GM21515 (cell line): ENCODE measurements around the gene IRF7.

ENCODE experiments used
- ATAC-seq: cut with Tn5 transposase; IDR thresholded peaks from one replicate; pipeline ENCODE4 v1.9.1; 2021; ENCODE audit not compliant: unreplicated experiment

The IRF7 gene

DNA sequence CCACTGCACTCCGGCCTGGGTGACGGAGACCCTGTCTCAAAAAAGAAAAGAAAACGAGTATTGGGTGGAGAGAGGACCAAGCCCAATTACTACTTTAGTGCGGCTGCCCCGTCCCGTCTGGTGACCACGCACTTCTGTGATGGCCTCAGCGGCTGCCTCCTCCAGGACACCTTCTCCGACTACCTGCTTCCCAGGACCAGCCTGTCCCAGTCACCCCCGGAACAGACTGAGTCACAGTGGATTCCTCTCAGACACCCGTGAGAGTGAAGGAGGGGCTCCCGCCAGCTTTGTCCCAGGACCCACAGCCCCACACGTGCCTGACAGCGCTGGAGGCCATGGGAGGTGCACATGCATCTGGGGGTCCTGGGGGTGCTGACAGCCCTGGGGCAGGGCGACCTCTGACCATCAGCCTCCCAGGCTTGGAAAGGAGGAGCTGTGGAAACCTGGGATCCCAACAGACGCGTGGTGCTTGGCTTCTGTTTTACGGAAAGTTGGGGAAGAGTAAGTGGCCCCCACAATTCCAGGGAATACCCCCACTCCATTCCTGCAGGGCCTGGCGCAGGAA, 26.1 kb upstream of the IRF7 start:
- ATAC-seq: no peak

DNA sequence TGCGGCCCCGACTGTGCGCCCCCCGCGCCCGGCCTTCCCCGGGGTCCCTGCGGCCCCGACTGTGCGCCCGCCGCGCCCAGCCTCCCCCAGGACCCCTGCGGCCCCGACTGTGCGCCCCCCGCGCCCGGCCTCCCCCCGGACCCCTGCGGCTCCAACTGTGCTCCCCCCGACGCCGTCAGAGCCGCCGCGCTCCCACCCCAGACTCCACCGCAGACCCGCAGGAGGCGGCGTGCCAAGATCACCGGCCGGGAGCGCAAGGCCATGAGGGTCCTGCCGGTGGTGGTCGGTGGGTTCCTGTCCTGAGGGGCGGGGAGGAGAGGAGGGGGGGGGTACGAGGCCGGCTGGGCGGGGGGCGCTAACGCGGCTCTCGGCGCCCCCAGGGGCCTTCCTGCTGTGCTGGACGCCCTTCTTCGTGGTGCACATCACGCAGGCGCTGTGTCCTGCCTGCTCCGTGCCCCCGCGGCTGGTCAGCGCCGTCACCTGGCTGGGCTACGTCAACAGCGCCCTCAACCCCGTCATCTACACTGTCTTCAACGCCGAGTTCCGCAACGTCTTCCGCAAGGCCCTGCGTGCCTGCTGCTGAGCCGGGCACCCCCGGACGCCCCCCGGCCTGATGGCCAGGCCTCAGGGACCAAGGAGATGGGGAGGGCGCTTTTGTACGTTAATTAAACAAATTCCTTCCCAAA, 24.4 kb upstream of the IRF7 start:
- ATAC-seq: no peak

DNA sequence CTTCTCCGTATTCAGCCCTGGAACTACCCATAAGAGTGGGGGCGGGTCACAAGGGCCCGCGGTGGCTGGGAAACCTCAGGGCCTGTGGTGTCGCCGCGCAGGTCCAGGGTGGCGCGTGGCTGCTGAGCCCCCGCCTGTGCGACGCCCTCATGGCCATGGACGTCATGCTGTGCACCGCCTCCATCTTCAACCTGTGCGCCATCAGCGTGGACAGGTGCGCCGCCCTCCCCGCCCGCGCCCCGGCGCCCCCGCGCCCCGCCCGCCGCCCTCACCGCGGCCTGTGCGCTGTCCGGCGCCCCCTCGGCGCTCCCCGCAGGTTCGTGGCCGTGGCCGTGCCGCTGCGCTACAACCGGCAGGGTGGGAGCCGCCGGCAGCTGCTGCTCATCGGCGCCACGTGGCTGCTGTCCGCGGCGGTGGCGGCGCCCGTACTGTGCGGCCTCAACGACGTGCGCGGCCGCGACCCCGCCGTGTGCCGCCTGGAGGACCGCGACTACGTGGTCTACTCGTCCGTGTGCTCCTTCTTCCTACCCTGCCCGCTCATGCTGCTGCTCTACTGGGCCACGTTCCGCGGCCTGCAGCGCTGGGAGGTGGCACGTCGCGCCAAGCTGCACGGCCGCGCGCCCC, 23.7 kb upstream of the IRF7 start:
- ATAC-seq: no peak

DNA sequence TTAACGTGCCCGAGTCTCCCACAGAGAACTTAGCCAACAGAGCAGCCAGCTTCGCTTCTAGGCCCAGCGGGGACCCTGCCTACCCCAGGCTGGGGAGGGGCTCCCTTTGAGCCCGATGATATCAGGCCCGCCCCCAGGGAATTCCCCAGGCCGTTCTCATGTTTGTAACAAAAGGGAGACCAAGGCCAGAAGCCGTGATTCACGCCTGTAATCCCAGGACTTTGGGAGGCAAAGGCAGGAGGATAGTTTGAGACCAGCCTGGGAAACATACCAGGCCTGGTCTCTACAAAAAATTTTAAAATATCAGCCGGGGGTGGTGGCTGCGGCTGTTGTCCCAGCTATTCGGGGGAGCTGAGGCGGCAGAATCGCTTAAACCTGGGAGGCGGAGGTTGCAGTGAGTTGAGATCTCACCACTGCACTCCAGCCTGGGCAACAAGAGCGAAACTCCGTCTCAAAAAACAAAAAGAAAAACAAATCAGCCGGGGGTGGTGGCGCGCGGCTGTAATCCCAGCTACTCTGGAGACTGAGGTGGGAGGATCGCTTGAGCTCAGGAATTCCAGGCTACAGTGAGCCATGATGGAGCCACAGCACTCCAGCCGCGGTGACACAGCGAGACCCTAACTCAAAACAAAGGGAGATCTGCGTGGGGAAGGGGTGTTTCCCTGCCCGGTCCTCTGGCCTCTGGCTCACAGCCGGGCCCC, 23.0 kb upstream of the IRF7 start:
- no peak for ATAC-seq

DNA sequence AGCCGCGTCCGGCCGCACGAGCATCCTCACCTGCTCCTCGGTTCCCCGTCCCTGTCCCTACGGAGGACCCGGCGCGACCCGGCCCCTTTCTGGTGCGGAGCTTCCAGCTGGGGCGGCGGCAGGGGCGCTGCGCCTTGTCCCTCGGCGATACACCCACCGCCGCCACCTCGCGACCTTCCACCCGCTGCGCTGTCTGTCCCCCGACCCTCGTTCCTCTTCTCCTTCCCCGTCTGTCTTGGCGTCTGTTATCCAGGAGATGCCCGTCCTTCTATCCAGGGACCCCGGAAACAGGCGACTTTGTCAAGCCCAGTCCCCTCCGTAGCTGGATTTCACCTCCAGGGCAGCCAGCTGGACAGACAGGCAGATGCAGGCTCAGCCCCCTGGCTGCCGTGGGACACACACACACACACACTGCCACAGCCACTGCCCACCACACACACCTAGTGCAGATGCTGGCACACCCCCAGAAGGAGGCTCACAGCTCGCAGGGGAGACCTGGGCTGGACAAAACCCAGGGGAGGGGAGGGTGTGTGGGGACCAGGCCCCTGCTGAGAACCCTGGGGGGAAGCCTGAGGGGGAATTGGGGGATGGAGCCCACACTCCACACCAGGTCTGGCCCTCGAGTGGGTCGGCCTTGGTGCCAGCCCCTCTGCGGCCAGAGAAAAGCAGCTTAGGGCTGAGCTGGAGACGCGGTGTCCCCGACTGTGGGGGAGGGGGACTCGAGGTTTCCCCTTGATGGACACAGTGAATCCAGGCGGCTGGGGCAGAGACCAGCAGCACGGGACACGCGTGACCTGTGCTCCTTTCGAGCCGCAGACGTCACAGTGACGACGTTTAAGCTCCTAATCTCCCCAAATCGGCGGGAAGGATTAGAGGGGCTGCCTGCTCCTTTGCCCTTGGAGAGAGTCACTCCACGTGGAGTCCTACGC, 22.1 kb upstream of the IRF7 start:
- ATAC-seq: no peak

DNA sequence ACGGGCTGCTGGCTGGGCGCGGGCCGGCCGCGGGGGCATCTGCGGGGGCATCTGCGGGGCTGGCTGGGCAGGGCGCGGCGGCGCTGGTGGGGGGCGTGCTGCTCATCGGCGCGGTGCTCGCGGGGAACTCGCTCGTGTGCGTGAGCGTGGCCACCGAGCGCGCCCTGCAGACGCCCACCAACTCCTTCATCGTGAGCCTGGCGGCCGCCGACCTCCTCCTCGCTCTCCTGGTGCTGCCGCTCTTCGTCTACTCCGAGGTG, 21.5 kb upstream of the IRF7 start:
- ATAC-seq: no peak

DNA sequence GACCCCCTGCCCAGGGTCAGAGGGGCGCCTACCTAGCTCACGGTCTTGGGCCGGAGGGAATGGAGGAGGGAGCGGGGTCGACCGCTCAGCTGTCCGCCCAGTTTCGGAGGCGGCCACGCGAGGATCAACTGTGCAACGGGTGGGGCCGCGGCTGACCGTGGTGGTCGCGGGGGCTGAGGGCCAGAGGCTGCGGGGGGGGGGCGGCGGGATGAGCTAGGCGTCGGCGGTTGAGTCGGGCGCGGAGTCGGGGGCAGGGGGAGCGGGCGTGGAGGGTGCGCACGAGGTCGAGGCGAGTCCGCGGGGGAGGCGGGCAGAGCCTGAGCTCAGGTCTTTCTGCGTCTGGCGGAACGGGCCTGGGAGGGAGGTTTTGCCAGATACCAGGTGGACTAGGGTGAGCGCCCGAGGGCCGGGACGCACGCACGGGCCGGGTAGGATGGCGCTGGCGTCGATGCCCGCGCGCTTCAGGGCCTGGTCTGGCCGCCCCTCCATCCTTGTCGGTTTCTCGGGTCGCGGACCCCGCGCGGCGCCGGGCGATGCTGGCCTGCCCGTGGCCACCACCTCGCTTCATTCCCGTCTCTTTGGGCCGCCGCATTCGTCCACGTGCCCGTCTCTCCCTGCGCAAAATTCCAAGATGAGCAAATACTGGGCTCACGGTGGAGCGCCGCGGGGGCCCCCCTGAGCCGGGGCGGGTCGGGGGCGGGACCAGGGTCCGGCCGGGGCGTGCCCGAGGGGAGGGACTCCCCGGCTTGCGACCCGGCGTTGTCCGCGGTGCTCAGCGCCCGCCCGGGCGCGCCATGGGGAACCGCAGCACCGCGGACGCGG, 21.0 kb upstream of the IRF7 start, which contains the start of gene DRD4:
Gene DRD4 (plus strand): TSS at position 759 of the 822 bp plus-strand sequence. CDS start 36 bp downstream, at position 795.
- ATAC-seq: no peak

DNA sequence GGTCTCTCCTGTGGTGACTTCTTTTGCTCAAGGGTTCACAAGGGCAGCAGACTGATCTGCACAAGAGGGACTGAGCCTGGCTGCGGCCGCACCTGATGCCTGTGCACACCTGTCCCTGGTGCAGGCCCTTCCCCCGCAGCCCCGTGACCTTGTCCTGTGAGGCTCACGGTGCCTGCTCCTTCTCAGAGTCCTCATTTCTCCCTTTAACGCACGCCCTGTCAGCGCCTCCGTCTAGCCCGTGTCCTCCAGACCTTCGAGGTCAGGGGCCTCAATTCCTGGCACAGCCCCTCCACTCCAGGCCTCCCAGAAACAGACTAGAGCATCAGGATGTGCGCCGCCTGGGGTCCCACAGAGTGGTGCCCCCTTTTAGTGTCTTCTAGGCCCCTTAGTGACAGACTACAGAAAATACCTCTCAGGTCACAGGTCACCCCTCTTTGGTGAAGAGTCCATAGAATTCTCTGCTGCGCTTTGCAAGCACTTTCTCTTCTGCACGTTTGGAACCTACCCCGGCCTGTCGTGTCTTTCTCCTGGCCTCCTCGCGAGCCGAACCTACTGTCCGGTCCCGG, 20.3 kb upstream of the IRF7 start:
- no peak for ATAC-seq

DNA sequence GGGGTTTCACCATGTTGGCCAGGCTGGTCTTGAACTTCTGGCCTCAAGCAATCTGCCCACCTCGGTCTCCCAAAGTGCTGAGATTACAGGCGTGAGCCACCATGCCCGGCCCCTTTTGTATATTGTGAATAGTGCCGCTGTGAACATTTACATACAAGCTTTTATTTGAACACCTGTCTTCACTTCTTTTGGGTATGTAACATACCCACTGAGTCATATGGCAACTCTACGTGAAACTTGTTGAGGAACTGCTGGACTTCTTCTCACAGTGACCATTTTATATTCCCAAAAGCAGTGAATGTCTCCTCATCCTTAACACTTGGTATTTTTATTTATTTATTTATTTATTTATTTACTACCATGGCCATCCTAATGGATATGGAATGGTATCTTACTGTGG, 15.1 kb upstream of the IRF7 start:
- no peak for ATAC-seq

DNA sequence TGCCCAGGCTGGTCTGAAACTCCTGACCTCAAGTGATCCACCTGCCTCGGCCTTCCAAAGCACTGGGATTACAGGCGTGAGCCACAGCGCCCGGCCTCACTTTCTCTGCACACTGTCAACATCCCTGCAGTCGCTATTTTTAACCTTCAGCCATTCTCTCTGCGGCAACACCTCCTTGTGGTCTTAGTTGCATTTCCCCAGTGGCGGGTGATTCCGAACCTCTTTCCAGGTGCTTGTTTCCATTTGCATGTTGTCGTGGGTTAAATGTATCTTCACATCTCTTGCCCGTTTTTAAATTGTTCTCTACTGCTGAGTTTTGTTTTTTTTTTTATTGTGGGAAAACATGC, 13.5 kb upstream of the IRF7 start:
- no peak for ATAC-seq

DNA sequence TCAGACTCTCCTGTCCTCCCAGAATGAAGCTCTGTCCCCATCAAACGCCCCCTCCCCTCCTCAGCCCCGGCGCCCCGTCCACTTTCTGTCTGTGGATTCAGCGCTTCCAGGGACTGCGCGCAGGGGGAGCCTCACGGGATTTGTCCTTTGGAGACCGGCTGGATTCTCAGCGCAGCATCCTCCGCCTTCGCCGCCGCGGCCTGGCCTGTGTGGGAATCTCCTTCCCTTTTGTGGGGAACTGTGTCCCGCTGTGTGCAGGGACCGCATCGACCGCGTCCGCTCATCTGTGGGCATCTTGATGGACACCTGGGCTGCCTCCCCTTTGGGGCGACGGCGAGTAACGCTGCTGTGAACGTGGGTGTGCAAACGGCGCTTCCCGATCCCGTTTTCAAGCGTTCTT, 12.3 kb upstream of the IRF7 start:
- ATAC-seq: no peak

DNA sequence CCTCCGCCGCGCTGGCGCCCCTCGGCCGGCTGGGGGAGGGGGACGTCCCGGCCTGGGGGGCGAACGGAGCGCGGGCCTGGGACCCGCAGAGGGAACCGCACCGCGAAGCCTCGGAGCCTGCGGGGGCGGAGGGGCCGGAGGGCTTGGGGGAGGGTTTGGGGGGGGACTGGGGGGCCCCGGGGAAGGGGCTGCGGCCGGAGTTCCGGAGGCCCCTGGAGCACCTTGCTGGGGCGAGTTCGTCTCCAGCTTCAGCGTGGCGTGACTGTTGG, 11.5 kb upstream of the IRF7 start:
- no peak for ATAC-seq

DNA sequence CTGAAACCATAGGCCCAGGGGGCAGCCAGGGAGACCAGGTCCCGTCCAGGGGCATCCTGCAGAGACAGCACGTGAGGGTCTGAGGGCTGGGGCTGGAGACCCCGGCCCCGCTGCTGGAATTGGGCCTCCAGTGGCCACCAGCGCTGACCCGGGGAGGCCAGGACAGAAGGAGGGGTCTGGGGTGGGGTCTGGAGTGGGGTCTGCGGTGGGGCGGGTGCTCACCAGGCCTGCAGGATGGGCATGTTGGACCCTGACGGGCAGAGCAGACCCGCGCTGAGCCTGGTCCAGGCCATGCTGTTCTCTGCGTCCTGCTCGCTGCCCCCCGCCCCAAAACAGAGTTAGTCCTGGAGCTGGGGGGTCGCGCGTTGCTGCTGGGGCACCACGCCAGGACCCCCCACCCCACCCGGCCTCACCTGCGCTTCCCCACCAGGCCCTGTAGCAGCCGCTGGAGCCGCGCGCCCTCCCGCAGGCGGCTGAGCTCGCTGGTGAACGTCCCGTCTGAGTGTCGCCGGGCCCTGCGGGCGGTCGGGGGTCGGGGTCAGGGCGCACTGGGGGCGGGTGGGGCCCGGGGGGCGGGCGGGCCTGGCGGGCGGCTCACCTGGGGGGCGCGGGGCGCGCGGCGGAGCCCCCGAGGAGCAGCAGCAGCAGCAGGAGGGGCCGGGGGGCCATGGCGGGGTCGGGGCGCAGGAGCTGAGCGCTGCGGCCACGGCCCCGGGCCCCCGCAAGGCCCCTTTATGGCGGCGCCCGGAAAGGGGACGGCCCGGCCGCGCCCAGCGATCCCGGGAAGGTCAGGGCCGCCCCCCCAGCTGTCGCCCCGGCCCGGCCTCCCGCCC, 10.9 kb upstream of the IRF7 start, which contains the start of gene SCT:
Gene SCT (minus strand): TSS at position 707 of the 833 bp plus-strand sequence. CDS start 38 bp downstream, at position 669.
- no peak for ATAC-seq

DNA sequence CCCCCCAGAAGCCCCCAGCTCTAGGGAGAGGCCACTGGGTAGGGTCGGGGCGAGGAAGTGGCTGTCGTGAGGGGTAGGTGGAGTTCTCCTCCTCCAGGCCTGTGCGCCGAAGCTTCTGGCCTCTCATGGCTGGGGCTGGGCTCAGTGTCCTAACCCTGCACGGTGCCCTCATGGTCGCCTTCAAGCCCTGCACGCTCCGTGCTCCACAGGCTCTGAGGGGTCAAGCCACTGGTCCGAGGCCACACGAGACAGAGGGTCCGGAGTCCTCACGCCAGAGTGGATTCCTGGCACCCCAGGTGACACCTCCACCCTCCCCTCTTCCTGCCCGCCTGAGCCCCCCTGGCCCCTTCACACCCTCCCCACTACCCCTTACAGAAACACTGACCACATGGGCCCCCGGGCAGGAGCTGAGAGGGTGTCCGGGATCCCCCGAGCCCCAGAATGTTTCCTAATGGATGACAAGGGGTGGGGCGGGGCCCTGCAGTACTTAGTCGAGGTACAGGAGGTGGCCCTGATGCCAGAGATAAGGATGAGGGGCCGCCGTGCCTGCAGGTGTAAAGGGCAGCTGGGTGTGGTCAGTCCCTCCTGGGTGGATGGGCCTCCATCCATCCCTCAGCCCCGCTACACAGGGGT, 10.0 kb upstream of the IRF7 start:
- no peak for ATAC-seq

DNA sequence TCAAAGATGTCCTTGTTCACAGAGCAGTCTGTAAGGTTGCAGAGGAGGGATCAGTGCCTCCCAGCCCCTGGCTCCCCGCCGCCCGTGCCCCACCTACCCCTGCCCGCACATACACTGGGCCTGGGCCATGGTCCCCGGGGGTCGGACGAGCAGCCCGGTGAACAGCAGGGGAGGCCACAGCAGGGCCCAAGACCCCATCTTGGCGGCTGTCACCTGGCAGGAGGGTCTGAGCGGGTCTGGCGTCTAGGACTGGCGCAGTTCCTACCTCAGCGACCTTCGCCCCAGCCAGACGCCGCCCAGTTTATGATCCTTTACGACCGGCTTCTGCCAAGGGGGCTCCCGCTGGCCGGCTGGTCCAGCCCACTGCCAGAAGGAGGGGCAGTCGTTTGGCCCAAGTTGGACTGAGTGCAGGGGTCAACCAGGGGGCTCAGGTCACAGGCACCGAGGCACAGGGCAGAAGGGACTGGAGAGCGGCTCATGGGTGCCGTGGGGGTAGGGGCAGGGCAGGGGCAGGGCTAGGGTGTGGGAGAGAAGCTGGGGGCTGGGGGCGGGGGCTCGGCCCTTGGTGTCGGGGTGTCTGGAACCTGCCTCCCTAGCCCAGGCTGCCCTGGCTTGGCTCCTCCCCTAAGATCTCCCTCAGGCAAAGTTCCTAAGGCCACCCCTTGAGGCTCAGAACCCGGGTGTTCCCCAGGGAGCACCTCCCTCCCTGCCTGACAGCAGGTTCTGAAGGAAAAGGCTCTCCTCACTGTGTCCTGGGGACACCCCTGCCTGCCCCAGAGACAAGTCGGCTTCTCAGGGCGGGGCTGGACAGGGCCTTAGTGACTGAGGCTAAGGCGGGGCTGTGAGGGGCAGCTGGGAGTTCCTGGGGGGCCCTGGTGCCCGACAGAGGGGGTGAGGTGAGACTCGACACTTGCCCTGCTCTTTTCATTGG, 9.2 kb upstream of the IRF7 start, which contains the start of gene CDHR5:
Gene CDHR5 (minus strand): TSS at position 251 of the 931 bp plus-strand sequence. CDS start 53 bp downstream, at position 198.
- ATAC-seq: no peak

DNA sequence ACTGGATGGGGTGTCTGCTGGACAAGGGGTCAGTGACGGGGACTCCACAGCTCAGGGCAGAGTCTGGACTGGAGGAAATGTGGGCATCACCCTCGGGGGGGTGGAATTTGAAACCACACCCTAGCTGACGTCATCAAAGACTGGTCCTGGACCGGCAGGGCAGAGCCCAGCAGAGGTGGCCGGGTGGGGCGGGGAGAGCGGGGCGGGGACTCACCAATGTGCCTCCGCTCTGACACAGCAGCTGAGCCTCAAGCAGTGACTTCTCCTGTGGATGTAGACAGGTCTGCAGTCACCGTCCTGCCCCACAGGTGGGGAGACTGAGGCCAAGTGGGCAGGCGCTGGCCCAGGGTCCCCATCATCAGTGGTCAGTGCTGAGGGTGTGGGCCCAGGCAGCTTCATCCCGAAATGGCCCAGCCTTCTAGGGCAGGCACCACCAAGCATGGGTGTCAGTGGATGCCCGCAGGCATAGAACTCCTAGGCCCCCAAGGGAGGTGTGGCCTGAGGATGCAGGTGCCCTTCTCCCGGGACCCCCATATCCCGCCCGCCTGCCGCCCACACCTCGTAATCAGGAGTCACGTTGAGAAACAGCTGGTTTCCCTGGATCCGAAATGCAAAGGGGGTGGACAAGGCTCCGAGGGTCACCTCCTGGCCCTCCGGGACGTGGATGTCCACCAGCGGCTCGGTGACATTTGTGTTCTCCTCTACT, 8.4 kb upstream of the IRF7 start:
- no peak for ATAC-seq

DNA sequence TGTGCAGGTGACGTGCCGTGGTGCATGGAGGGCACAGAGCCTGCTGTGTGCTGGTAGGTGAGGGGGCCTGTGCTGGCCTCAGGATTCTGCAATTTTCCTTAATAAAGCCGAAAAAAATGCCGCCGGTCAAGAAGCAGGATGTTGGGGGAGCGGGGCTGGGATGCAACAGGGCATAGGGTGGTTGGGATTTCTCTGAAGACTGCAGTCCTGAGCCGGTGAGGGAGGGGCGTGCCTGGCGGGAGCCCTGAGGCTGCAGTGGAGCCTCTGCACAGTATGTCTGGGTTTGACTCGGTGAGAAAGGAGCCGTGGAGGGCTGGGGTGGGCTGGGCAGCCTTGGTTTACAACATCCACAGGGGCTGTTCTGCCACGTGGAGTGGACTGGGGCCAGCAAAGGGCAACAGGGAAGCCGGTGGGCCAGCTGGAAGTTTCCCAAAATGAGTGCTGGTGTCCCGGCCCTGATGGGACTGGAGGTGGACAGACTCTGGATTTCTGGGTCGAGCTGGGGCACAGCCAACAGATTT, 7.7 kb upstream of the IRF7 start:
- ATAC-seq: no peak
